Ovary (tissue), 9 donors: ENCODE measurements around the gene ATP6V1B1. TPM values are rescaled to one million over a fixed set of nuclear protein-coding genes. Genes with fewer than 3 reads are reported as not detected.

Source experiments
- DNase-seq, 5 donors: peaks; one replicate each; pipeline ENCODE4 v3.0.0-alpha.2; 2019 to 2020
- H3K27ac ChIP-seq, 2 donors: fragments of 200-600 bp; one replicate each; pipeline versions ENCODE4 v1.5.1 to v1.8.0; 2019 to 2022
- H3K27me3 ChIP-seq: fragments of 200-600 bp; one replicate; pipeline ENCODE4 v1.8.0; 2022
- H3K36me3 ChIP-seq: fragments of 200-600 bp; sonication (generic); one replicate; pipeline ENCODE4 v1.5.1; 2019
- H3K4me1 ChIP-seq: one replicate; pipeline ENCODE4 v1.8.1; 2013; ENCODE audit warnings: mild to moderate bottlenecking, moderate library complexity; ENCODE audit not compliant: insufficient read depth
- H3K4me3 ChIP-seq: fragments of 200-600 bp; sonication (generic); one replicate; pipeline ENCODE4 v1.5.1; 2017
- H3K9me3 ChIP-seq, 2 donors: fragments of 200-600 bp in 1 of 2; sonication (generic) in 1 of 2; one replicate each; pipeline versions ENCODE4 v1.5.1 to v1.8.1; 2013 to 2019; ENCODE audit warnings: mild to moderate bottlenecking in 1 of 2, moderate library complexity in 1 of 2
- CTCF ChIP-seq, 3 donors: fragments of 450-650 bp in 2 of 3; fragments of 200-600 bp in 1 of 3; IDR thresholded peaks; one replicate each; pipeline versions ENCODE4 v1.5.1 to v1.8.0; 2016 to 2022; ENCODE audit warnings: antibody characterized with exemption in 3 of 3, mild to moderate bottlenecking in 1 of 3
- EP300 ChIP-seq: sonication (generic); formaldehyde crosslinking; IDR thresholded peaks from one replicate; pipeline ENCODE4 v1.6.1; 2017; ENCODE audit warnings: antibody characterized with exemption
- POLR2A ChIP-seq: fragments of 450-650 bp; IDR thresholded peaks from one replicate; pipeline ENCODE4 v1.6.1; 2017; ENCODE audit warnings: antibody characterized with exemption, mild to moderate bottlenecking, moderate library complexity
- WGBS, 3 donors: extraction: QIAGEN DNeasy Blood & Tissue Kit in 1 of 3; methylation state at CpG; one replicate each; pipeline versions ENCODE4 v1.1.5 to v1.1.7; 2013 to 2017; 5-methylcytosine and 5-hydroxymethylcytosine counted together
- intact Hi-C, 4 donors: fragments of 100-400 bp; cut with DNase I; formaldehyde crosslinking; loops; one replicate each; pipeline versions ENCODE4 v1.11.0 to v1.15.1; 2022 to 2023
- polyA plus RNA-seq, 2 donors: library from polyadenylated mRNA; stranded (reverse); fragments of 200-250 nt in 1 of 2; fragments of 350-450 nt in 1 of 2; fragmentation: Illumina TruSeq in 1 of 2; extraction: RNeasy Lipid Tissue Mini Kit (QIAGEN cat#74804) in 1 of 2; gene quantifications; one replicate each; pipeline ENCODE4 v1.2.3, GENCODE V29; 2013 to 2014
- total RNA-seq, 7 donors: library from RNA; depleted of rRNA in 2 of 7; stranded (reverse); fragments of >200 nt in 2 of 7; fragmentation: NEBNext Ultra II Directional in 3 of 7; extraction: Animal tissue kit (Norgen Biotek cat#: 25700) in 3 of 7; gene quantifications; one replicate each; pipeline versions ENCODE4 v1.1.0 to v1.2.4, GENCODE V29; 2016 to 2023
- donor health status: DM: no; HTN: no; CAD: no; lungs with moderate emphysema.
- donor health status: DM: no; HTN: no; CAD: no.
- donor health status: Bipolar disorder and iron deficiency.
- donor health status: DM: yes; HTN: yes; CAD: no.
- donor health status: DM: no; HTN: no; CAD: no.
- donor health status: DM: yes; HTN: yes; CAD: no.

ATP6V1B1 gene
- total and polyA plus RNA-seq, 9 donors = 0.62 to 11.9 (median 1.6) TPM; not detected in 1

GRCh38 chr2:70905443-70906421 is 30.0 kb upstream of the ATP6V1B1 start:
- no peaks in the 10 kb centered on the region for H3K9me3 ChIP-seq
- intact Hi-C loops = no loop called here
- H3K4me3 ChIP-seq = no peak overlapping the region
- DNase-seq = no peak
- TF ChIP-seq CTCF (IDR thresholded peaks at IDR 0.05) (no peak), POLR2A (no peak), EP300 (no peak)
- H3K27me3 ChIP-seq = no peaks in the 10 kb centered on the region
- peaks cover 9% of the 10 kb centered on the region for H3K4me1 ChIP-seq
- no peaks in the 10 kb centered on the region for H3K36me3 ChIP-seq
- no peak overlapping the region for H3K27ac ChIP-seq
- 63 to 78% (median 77%) methylated on average over 18 of the region's 18 CpGs for WGBS, 3 donors

GRCh38 chr2:70906439-70907005 is 29.2 kb upstream of the ATP6V1B1 start:
- no peaks in the 10 kb centered on the region for H3K27me3 ChIP-seq
- H3K27ac ChIP-seq = no peak overlapping the region
- DNase-seq = no peak
- H3K9me3 ChIP-seq = no peaks in the 10 kb centered on the region
- no peak for TF ChIP-seq CTCF (IDR thresholded peaks at IDR 0.05)
- no peak for TF ChIP-seq POLR2A
- TF ChIP-seq EP300 = no peak
- no peaks in the 10 kb centered on the region for H3K36me3 ChIP-seq
- WGBS, 3 donors = 50 to 62% (median 55%) methylated on average over 16 of the region's 16 CpGs
- intact Hi-C loops = no loop called here
- H3K4me1 ChIP-seq = peaks cover 8% of the 10 kb centered on the region
- no peak overlapping the region for H3K4me3 ChIP-seq

- Histone ChIP-seq H3K27ac (no peak overlapping the region), H3K27me3 (no peaks in the 10 kb centered on the region), H3K36me3 (no peaks in the 10 kb centered on the region), H3K4me1 (peaks cover 4% of the 10 kb centered on the region), H3K9me3 (no peaks in the 10 kb centered on the region), H3K4me3 (no peak overlapping the region)
- 18 to 27% (median 27%) methylated on average over 40 of the region's 40 CpGs for WGBS, 3 donors
- TF ChIP-seq POLR2A (no peak), CTCF (IDR thresholded peaks at IDR 0.05) (no peak), EP300 (no peak)
- intact Hi-C loops = no loop called here
- no peak for DNase-seq
Observed at GRCh38 chr2:70907130-70908057, 28.3 kb upstream of the ATP6V1B1 start.

GRCh38 chr2:70916291-70916690 is 19.4 kb upstream of the ATP6V1B1 start:
- intact Hi-C loops = no loop called here
- DNase-seq = no peak
- Histone ChIP-seq H3K9me3 (no peaks in the 10 kb centered on the region), H3K27me3 (no peaks in the 10 kb centered on the region), H3K27ac (no peak overlapping the region), H3K4me3 (no peak overlapping the region), H3K36me3 (no peaks in the 10 kb centered on the region), H3K4me1 (no peaks in the 10 kb centered on the region)
- no peak for TF ChIP-seq POLR2A
- no peak for TF ChIP-seq EP300
- no peak for TF ChIP-seq CTCF (IDR thresholded peaks at IDR 0.05)
